Measurements from ENCODE around the gene MAP3K5. TPM values are rescaled to one million over a fixed set of nuclear protein-coding genes. Genes with fewer than 3 reads are reported as not detected.

The MAP3K5 gene
- total and polyA plus RNA-seq, 2 donors (not counting 1 experiment from before 2014, with no cell fraction given): 10.9 to 62.6 TPM

DNA sequence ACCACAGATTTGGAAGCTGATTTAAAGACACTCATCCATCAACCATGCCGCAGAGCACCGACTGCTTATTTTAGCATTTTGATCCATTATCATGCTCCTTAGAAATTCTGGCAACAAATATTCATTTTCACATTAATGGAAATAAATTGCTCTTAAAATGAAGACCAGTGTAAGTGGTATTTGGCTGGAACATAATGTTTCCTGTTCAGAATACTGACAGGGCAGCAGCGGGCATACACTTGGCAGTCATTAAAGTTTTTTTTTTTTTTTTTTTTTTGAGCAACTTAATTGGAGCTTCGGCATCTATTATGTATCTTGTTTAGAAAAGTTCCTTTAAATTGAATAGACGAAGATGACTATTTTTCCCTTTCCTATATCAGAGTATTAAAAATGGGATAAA is 47.4 kb downstream of the MAP3K5 start:
- no peaks in the 10 kb centered on the region for H3K36me3 ChIP-seq (ENCODE audit: control insufficient read depth, insufficient read depth, low read length)
- H3K9me3 ChIP-seq (ENCODE audit: control insufficient read depth, insufficient read depth, low read depth, low read length): no peaks in the 10 kb centered on the region
- TF ChIP-seq EZH2 (IDR thresholded peaks at IDR 0.05; ENCODE audit: low read length, missing control alignments): no peak
- TF ChIP-seq, protein P1, sequence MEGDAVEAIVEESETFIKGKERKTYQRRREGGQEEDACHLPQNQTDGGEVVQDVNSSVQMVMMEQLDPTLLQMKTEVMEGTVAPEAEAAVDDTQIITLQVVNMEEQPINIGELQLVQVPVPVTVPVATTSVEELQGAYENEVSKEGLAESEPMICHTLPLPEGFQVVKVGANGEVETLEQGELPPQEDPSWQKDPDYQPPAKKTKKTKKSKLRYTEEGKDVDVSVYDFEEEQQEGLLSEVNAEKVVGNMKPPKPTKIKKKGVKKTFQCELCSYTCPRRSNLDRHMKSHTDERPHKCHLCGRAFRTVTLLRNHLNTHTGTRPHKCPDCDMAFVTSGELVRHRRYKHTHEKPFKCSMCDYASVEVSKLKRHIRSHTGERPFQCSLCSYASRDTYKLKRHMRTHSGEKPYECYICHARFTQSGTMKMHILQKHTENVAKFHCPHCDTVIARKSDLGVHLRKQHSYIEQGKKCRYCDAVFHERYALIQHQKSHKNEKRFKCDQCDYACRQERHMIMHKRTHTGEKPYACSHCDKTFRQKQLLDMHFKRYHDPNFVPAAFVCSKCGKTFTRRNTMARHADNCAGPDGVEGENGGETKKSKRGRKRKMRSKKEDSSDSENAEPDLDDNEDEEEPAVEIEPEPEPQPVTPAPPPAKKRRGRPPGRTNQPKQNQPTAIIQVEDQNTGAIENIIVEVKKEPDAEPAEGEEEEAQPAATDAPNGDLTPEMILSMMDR (conservative IDR thresholded peaks at IDR 0.05 in 1 of 2, IDR thresholded peaks at IDR 0.05 in 1 of 2; ENCODE audit: low read depth in 1 of 2, low read length in 2 of 2): no peak
- no peak overlapping the region for H3K9ac ChIP-seq (ENCODE audit: insufficient read depth, low read length)
- no peak overlapping the region for H2AFZ ChIP-seq (ENCODE audit: low read length)
- DNase-seq (ENCODE audit: low read depth in 2 of 2): no peak
- peaks cover 27% of the 10 kb centered on the region for H3K79me2 ChIP-seq (ENCODE audit: control insufficient read depth, insufficient read depth, low read length)
- H3K4me2 ChIP-seq (ENCODE audit: extremely low read depth, insufficient read depth, low read length): no peak overlapping the region
- H3K27me3 ChIP-seq (ENCODE audit: control insufficient read depth, insufficient read depth, low read length): no peaks in the 10 kb centered on the region
- no peak overlapping the region for H3K4me3 ChIP-seq (replicated peaks in 1 of 4; ENCODE audit: control extremely low read depth in 1 of 4, insufficient read depth in 1 of 4, low read depth in 3 of 4, low read length in 4 of 4)
- H3K27ac ChIP-seq (ENCODE audit: insufficient read depth, low read length): no peak overlapping the region
- H3K4me1 ChIP-seq (ENCODE audit: control insufficient read depth, extremely low read depth, insufficient read depth, low read length): no peaks in the 10 kb centered on the region
- no peaks in the 10 kb centered on the region for H4K20me1 ChIP-seq (ENCODE audit: control insufficient read depth, extremely low read depth, insufficient read depth, low read length)

DNA sequence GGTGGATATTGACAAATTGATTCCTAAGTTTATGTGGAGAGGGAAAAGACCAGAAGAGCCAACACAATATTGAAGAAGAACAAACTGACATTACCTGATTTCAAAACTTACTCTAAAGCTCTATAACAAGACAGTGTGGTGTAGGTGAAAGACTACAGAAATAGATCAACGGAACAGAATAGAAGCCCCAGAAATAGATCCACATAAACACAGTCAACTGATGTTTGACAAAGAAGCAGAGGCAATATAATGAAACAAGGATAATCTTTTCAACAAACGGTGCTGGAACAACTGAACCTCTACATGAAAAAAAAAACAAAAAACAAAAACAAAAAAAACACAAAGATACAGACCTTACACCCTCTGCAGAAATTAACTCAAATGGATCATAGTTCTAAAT is 50.2 kb downstream of the MAP3K5 start:
- no peak overlapping the region for H3K4me3 ChIP-seq (replicated peaks in 1 of 4; ENCODE audit: control extremely low read depth in 1 of 4, insufficient read depth in 1 of 4, low read depth in 3 of 4, low read length in 4 of 4)
- TF ChIP-seq EZH2 (IDR thresholded peaks at IDR 0.05; ENCODE audit: low read length, missing control alignments): no peak
- TF ChIP-seq, protein P1 (conservative IDR thresholded peaks at IDR 0.05 in 1 of 2, IDR thresholded peaks at IDR 0.05 in 1 of 2; ENCODE audit: low read depth in 1 of 2, low read length in 2 of 2): no peak
- H3K4me2 ChIP-seq (ENCODE audit: extremely low read depth, insufficient read depth, low read length): no peak overlapping the region
- peaks cover 7% of the 10 kb centered on the region for H3K4me1 ChIP-seq (ENCODE audit: control insufficient read depth, extremely low read depth, insufficient read depth, low read length)
- DNase-seq (ENCODE audit: low read depth in 2 of 2): no peak
- H3K9ac ChIP-seq (ENCODE audit: insufficient read depth, low read length): no peak overlapping the region
- H3K27me3 ChIP-seq (ENCODE audit: control insufficient read depth, insufficient read depth, low read length): no peaks in the 10 kb centered on the region
- no peaks in the 10 kb centered on the region for H3K36me3 ChIP-seq (ENCODE audit: control insufficient read depth, insufficient read depth, low read length)
- no peaks in the 10 kb centered on the region for H4K20me1 ChIP-seq (ENCODE audit: control insufficient read depth, extremely low read depth, insufficient read depth, low read length)
- H2AFZ ChIP-seq (ENCODE audit: low read length): no peak overlapping the region
- no peak overlapping the region for H3K27ac ChIP-seq (ENCODE audit: insufficient read depth, low read length)
- H3K9me3 ChIP-seq (ENCODE audit: control insufficient read depth, insufficient read depth, low read depth, low read length): no peaks in the 10 kb centered on the region
- peaks cover 29% of the 10 kb centered on the region for H3K79me2 ChIP-seq (ENCODE audit: control insufficient read depth, insufficient read depth, low read length)

DNA sequence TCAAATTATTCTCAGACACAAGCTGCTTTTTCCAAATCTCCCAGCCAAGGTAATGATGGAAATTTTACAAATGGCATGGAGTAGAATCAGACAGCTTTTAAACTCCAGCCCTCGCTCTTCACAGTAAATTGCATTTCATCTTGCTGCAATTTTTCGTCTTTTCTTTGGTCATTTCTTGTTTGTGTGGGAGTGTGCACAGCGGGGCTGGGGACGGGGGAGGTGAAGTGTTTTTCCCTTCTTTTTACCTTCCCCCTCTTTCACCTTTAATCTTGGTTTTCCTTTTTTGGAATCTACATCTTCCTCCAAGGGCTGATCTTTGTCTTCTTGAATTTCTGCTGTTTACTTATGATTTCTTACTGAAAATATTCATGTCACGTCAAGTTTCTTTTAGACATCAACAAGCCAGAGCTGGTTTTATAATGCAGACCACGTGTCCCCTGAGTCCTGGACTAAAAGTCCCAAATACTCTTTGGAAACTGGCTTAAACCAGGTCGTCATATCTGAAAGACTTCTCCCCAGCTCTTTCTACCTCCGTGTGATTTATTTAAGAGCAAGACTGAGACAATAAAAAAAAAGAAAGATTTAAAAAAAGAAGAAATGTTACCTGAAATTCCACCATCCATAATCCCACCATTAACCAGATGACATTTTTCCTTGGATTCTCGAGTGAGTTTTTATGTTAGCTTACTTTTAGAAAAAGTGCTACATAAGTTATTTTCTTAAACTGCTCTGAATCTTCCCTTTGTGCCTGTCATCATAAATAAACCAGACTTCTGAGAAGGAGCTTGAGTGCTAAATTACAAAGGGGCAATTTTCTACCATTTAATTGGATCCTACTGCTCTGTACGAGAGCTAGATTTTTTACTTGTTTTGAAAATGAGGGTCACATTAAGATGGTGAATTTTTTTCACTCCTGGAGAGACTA is 52.0 kb downstream of the MAP3K5 start:
- H3K4me3 ChIP-seq (replicated peaks in 1 of 4; ENCODE audit: control extremely low read depth in 1 of 4, insufficient read depth in 1 of 4, low read depth in 3 of 4, low read length in 4 of 4): peak overlapping the region in 2 of 4 experiments; percentile 4 to 14
- H3K36me3 ChIP-seq (ENCODE audit: control insufficient read depth, insufficient read depth, low read length): no peaks in the 10 kb centered on the region
- peaks cover 27% of the 10 kb centered on the region for H3K79me2 ChIP-seq (ENCODE audit: control insufficient read depth, insufficient read depth, low read length)
- no peak overlapping the region for H3K9ac ChIP-seq (ENCODE audit: insufficient read depth, low read length)
- peak overlapping the region; percentile 6 for H3K27ac ChIP-seq (ENCODE audit: insufficient read depth, low read length)
- TF ChIP-seq, protein P1 (conservative IDR thresholded peaks at IDR 0.05 in 1 of 2, IDR thresholded peaks at IDR 0.05 in 1 of 2; ENCODE audit: low read depth in 1 of 2, low read length in 2 of 2): no peak
- TF ChIP-seq EZH2 (IDR thresholded peaks at IDR 0.05; ENCODE audit: low read length, missing control alignments): no peak
- H4K20me1 ChIP-seq (ENCODE audit: control insufficient read depth, extremely low read depth, insufficient read depth, low read length): no peaks in the 10 kb centered on the region
- H3K4me2 ChIP-seq (ENCODE audit: extremely low read depth, insufficient read depth, low read length): peak overlapping the region; percentile 73
- no peaks in the 10 kb centered on the region for H3K27me3 ChIP-seq (ENCODE audit: control insufficient read depth, insufficient read depth, low read length)
- no peak overlapping the region for H2AFZ ChIP-seq (ENCODE audit: low read length)
- no peak for DNase-seq (ENCODE audit: low read depth in 2 of 2)
- no peaks in the 10 kb centered on the region for H3K9me3 ChIP-seq (ENCODE audit: control insufficient read depth, insufficient read depth, low read depth, low read length)
- H3K4me1 ChIP-seq (ENCODE audit: control insufficient read depth, extremely low read depth, insufficient read depth, low read length): peaks cover 7% of the 10 kb centered on the region
